HEK293 (cell line): ENCODE data around the gene RCAN2.
"Not testable (repeated sequence)": the region's sequence is repeated elsewhere in the genome, so short reads cannot be mapped to it uniquely, and the experiment has no call there.

Experiments
- CTCF ChIA-PET: fragments of 350-600 bp; formaldehyde crosslinking; extraction: SDS; loops from one replicate; lab custom pipeline; 2021; ENCODE audit warnings: antibody characterized with exemption; lab: Yijun Ruan, JAX
- POLR2A ChIA-PET: fragments of 300-600 bp; formaldehyde crosslinking; extraction: SDS; loops from one replicate; lab custom pipeline; 2020; ENCODE audit warnings: antibody characterized with exemption, inconsistent platforms; lab: Yijun Ruan, JAX
- H3K27ac ChIP-seq: fragments of 200-500 bp; sonication (Bioruptor generic); 2 replicates; pipeline ENCODE4 v1.5.1; 2014; ENCODE audit warnings: low read depth, low read length, control low read depth, inconsistent platforms; ENCODE audit errors: extremely low read depth
- H3K36me3 ChIP-seq, 2 experiments: fragments of 200-500 bp in 1 of 2; sonication (Bioruptor generic) in 1 of 2; 1 replicate in 1 of 2; 2 replicates in 1 of 2; pipeline ENCODE4 v1.5.1; 2014 to 2017; ENCODE audit warnings: inconsistent platforms in 2 of 2, low read length in 2 of 2; ENCODE audit not compliant: control insufficient read depth in 2 of 2, insufficient read depth in 1 of 2
- H3K4me1 ChIP-seq: fragments of 200-500 bp; sonication (Bioruptor generic); 2 replicates; pipeline ENCODE4 v1.5.1; 2014; ENCODE audit warnings: mild to moderate bottlenecking, low read length, inconsistent platforms; ENCODE audit not compliant: control insufficient read depth, insufficient read depth
- H3K4me3 ChIP-seq: 2 replicates; pipeline ENCODE4 v1.5.1; 2011; ENCODE audit warnings: low read depth, mild to moderate bottlenecking, control low read depth, low read length, moderate library complexity
- H3K9me3 ChIP-seq: fragments of 200-500 bp; sonication (Bioruptor generic); 2 replicates; pipeline ENCODE4 v1.5.1; 2014; ENCODE audit warnings: low read depth, low read length, inconsistent platforms; ENCODE audit not compliant: control insufficient read depth, insufficient read depth
- RBAK ChIP-seq: fragments of 450-650 bp; formaldehyde crosslinking; IDR thresholded peaks from 2 replicates; pipeline ENCODE4 v1.5.1; 2016; ENCODE audit warnings: missing biosample characterization, missing genetic modification characterization
- ZBTB48 ChIP-seq: fragments of 450-650 bp; formaldehyde crosslinking; IDR thresholded peaks from 2 replicates; pipeline ENCODE4 v1.5.1; 2016; ENCODE audit warnings: missing biosample characterization, missing genetic modification characterization
- ZFP37 ChIP-seq: fragments of 450-650 bp; formaldehyde crosslinking; IDR thresholded peaks from 2 replicates; pipeline ENCODE4 v1.5.1; 2016; ENCODE audit warnings: missing biosample characterization, missing genetic modification characterization
- ZNF121 ChIP-seq: fragments of 450-650 bp; formaldehyde crosslinking; IDR thresholded peaks from 2 replicates; pipeline ENCODE4 v1.5.1; 2016; ENCODE audit warnings: missing biosample characterization, missing genetic modification characterization
- ZNF132 ChIP-seq: fragments of 450-650 bp; formaldehyde crosslinking; IDR thresholded peaks from 2 replicates; pipeline ENCODE4 v1.5.1; 2017; ENCODE audit warnings: missing biosample characterization, missing genetic modification characterization, borderline replicate concordance
- ZNF146 ChIP-seq: fragments of 450-650 bp; formaldehyde crosslinking; IDR thresholded peaks from 2 replicates; pipeline ENCODE4 v1.5.1; 2016; ENCODE audit warnings: missing biosample characterization, missing genetic modification characterization
- ZNF169 ChIP-seq: fragments of 450-650 bp; formaldehyde crosslinking; IDR thresholded peaks from 2 replicates; pipeline ENCODE4 v1.5.1; 2016; ENCODE audit warnings: missing biosample characterization, missing genetic modification characterization
- ZNF19 ChIP-seq: fragments of 450-650 bp; formaldehyde crosslinking; IDR thresholded peaks from 2 replicates; pipeline ENCODE4; 2016; ENCODE audit warnings: missing biosample characterization, missing genetic modification characterization, low read depth
- ZNF221 ChIP-seq: fragments of 450-650 bp; formaldehyde crosslinking; IDR thresholded peaks from 2 replicates; pipeline ENCODE4 v1.5.1; 2017; ENCODE audit warnings: missing biosample characterization, missing genetic modification characterization, borderline replicate concordance
- ZNF248 ChIP-seq: fragments of 450-650 bp; formaldehyde crosslinking; IDR thresholded peaks from 2 replicates; pipeline ENCODE4 v1.5.1; 2017; ENCODE audit warnings: missing biosample characterization, missing genetic modification characterization
- ZNF274 ChIP-seq, 2 experiments: fragments of 200-500 bp in 1 of 2; fragments of 450-650 bp in 1 of 2; sonication (Bioruptor generic) in 1 of 2; formaldehyde crosslinking in 1 of 2; IDR thresholded peaks; 2 replicates each; pipeline versions ENCODE4 v1.5.1 to v1.6.1; 2014 to 2016; ENCODE audit warnings: borderline replicate concordance in 1 of 2, inconsistent platforms in 1 of 2, low read length in 1 of 2, missing biosample characterization in 1 of 2, missing genetic modification characterization in 1 of 2
- ZNF555 ChIP-seq: fragments of 450-650 bp; formaldehyde crosslinking; conservative IDR thresholded peaks from 2 replicates; pipeline ENCODE4 v1.5.1; 2017; ENCODE audit warnings: missing biosample characterization, mild to moderate bottlenecking, missing genetic modification characterization, inconsistent platforms
- ZNF610 ChIP-seq: fragments of 450-650 bp; formaldehyde crosslinking; IDR thresholded peaks from 2 replicates; pipeline ENCODE4 v1.5.1; 2016; ENCODE audit warnings: missing biosample characterization, missing genetic modification characterization, borderline replicate concordance
- ZNF654 ChIP-seq: fragments of 450-650 bp; formaldehyde crosslinking; IDR thresholded peaks from 2 replicates; pipeline ENCODE4 v1.5.1; 2016; ENCODE audit warnings: low read depth, missing biosample characterization, missing genetic modification characterization
- ZSCAN16 ChIP-seq: fragments of 450-650 bp; formaldehyde crosslinking; IDR thresholded peaks from 2 replicates; pipeline ENCODE4 v1.5.1; 2016; ENCODE audit warnings: missing biosample characterization, missing genetic modification characterization
- TF ChIP-seq, protein P1 (sequence below): fragments of 450-650 bp; formaldehyde crosslinking; IDR thresholded peaks from 2 replicates; pipeline ENCODE4; 2016; ENCODE audit warnings: missing biosample characterization, missing genetic modification characterization
- TF ChIP-seq, protein P2 (sequence below): fragments of 450-650 bp; formaldehyde crosslinking; IDR thresholded peaks from 2 replicates; pipeline ENCODE4 v1.5.1; 2016; ENCODE audit warnings: missing biosample characterization, missing genetic modification characterization
- TF ChIP-seq, protein P3 (sequence below): fragments of 450-650 bp; formaldehyde crosslinking; IDR thresholded peaks from 2 replicates; pipeline ENCODE4 v1.5.1; 2016; ENCODE audit warnings: missing biosample characterization, missing genetic modification characterization
- TF ChIP-seq, protein P4 (sequence below): fragments of 450-650 bp; formaldehyde crosslinking; IDR thresholded peaks from 2 replicates; pipeline ENCODE4 v1.5.1; 2016; ENCODE audit warnings: missing biosample characterization, missing genetic modification characterization
- TF ChIP-seq, protein P5 (sequence below): fragments of 450-650 bp; formaldehyde crosslinking; IDR thresholded peaks from 2 replicates; pipeline ENCODE4 v1.5.1; 2016; ENCODE audit warnings: missing biosample characterization, missing genetic modification characterization

Gene RCAN2

DNA sequence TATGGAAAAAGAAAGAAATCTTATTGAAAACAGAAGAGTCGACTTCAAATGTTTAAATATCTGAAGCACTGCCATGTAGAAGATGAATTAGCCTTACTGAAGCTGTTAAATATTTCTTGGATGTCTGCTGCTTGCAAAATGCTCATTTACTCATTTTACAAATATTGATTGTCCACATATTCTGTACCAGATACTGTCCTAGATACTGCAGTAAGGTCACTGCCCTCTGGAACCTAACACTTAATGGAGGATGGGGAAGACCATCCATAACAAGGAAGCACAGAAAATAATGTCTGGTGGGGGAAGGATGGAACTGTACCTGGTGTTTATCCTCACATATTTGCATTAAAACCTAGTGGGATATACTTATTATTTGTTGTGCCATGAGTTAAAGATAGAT lies 99.0 kb downstream of the RCAN2 start:
- no peaks in the 10 kb centered on the region for H3K4me1 ChIP-seq
- no peaks in the 10 kb centered on the region for H3K36me3 ChIP-seq
- no peaks in the 10 kb centered on the region for H3K9me3 ChIP-seq
- H3K4me3 ChIP-seq = no peak overlapping the region
- TF ChIP-seq ZNF132 (tag by site-specific recombination) (no peak), ZBTB48 (no peak), ZNF654 (tag by site-specific recombination) (no peak), ZSCAN16 (tag by site-specific recombination) (no peak)
- ChIA-PET POLR2A (no interaction called here), CTCF (interaction anchor here (0.7 kb wide), 1 partner anchor 18 kb away, joined by 3 read pairs; no protein-coding TSS in a partner anchor)
- no peak overlapping the region for H3K27ac ChIP-seq

DNA sequence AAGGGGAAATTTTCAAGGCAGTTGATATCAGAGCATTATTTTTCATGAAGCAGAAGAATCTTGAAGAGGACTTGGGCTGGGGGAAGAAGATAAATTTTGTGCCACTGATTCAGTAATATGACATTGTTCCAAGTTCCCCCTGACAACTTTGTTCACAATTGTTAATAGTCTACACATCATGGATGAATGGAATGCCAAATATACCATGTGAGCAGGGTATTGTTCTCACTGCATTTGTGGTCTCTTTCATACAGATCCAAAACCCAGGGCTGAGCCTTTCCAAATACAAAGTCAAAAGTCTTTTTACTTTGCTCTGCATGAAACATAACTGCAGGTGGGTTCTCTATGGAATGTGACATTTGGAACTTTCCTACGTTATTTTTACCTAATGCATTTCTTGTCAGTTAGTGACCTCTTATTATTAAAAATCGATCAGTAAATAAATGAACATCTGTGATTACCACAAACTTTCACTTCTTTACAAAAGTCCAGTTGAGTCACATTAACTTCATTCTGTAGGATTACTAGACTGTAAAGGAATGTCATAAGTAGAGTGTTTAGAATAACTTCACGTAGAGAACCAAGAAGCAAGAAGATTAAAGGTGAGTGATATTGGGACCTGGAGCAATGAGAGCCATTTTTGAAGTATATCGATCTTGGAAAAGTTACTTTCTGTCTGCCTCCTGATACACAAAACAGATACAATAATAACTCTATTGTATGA lies 100.9 kb downstream of the RCAN2 start:
- TF ChIP-seq, protein P1, sequence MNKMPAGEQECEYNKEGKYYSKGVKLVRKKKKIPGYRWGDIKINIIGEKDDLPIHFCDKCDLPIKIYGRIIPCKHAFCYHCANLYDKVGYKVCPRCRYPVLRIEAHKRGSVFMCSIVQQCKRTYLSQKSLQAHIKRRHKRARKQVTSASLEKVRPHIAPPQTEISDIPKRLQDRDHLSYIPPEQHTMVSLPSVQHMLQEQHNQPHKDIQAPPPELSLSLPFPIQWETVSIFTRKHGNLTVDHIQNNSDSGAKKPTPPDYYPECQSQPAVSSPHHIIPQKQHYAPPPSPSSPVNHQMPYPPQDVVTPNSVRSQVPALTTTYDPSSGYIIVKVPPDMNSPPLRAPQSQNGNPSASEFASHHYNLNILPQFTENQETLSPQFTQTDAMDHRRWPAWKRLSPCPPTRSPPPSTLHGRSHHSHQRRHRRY (tag by site-specific recombination) = no peak
- TF ChIP-seq ZNF221 (tag by site-specific recombination) = no peak
- no peak for TF ChIP-seq RBAK (tag by site-specific recombination)
- TF ChIP-seq, protein P2, sequence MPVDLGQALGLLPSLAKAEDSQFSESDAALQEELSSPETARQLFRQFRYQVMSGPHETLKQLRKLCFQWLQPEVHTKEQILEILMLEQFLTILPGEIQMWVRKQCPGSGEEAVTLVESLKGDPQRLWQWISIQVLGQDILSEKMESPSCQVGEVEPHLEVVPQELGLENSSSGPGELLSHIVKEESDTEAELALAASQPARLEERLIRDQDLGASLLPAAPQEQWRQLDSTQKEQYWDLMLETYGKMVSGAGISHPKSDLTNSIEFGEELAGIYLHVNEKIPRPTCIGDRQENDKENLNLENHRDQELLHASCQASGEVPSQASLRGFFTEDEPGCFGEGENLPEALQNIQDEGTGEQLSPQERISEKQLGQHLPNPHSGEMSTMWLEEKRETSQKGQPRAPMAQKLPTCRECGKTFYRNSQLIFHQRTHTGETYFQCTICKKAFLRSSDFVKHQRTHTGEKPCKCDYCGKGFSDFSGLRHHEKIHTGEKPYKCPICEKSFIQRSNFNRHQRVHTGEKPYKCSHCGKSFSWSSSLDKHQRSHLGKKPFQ = no peak
- no peak for TF ChIP-seq ZNF248 (tag by site-specific recombination)
- Histone ChIP-seq H3K4me3 (no peak overlapping the region), H3K36me3 (no peaks in the 10 kb centered on the region), H3K9me3 (no peaks in the 10 kb centered on the region), H3K4me1 (no peaks in the 10 kb centered on the region), H3K27ac (no peak overlapping the region)
- ChIA-PET CTCF (interaction anchor here (0.6 kb wide), 1 partner anchor 21 kb away, joined by 3 read pairs; no protein-coding TSS in a partner anchor), POLR2A (no interaction called here)

DNA sequence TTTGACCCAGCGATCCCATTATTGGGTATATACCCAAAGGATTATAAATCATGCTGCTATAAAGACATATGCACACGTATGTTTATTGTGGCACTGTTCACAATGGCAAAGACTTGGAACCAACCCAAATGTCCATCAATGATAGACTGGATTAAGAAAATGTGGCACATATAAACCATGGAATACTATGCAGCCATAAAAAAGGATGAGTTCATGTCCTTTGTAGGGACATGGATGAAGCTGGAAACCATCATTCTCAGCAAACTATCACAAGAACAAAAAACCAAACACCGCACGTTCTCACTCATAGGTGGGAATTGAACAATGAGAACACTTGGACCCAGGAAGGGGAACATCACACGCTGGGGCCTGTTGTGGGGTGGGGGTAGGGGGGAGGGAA lies 103.5 kb downstream of the RCAN2 start:
- POLR2A ChIA-PET = not testable (repeated sequence)

DNA sequence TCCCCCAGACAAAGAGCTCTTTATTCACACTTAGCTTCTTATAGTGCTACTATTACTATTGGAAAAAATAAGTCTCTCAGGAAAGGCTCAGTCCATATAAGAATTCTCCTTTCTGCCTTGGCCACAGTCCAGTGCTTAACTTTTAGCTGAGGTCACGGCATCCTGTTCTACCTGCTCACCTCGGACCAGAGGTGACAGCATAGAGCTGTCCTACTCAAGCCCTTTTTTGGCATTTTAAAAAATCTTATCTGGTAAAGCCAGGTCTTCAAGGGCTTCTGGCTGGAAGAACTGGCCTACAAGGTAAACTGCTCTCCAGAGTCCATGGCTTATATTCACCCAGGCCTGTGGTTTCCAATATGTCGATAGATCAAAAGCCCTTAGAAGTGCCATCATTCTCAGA lies 109.7 kb downstream of the RCAN2 start:
- ChIA-PET POLR2A (interaction anchor here (1.0 kb wide), 1 partner anchor 13 kb away, joined by 3 read pairs; no protein-coding TSS in a partner anchor), CTCF (interaction anchor here (0.7 to 1.5 kb wide), 4 partner anchors 9 to 251 kb away, joined by 3 to 4 read pairs (median 3); partner anchors contain the start of gene ENPP4)
- Histone ChIP-seq H3K36me3 (no peaks in the 10 kb centered on the region), H3K4me1 (peaks cover 19% of the 10 kb centered on the region), H3K4me3 (no peak overlapping the region), H3K27ac (no peak overlapping the region), H3K9me3 (no peaks in the 10 kb centered on the region)
- TF ChIP-seq, protein P3, sequence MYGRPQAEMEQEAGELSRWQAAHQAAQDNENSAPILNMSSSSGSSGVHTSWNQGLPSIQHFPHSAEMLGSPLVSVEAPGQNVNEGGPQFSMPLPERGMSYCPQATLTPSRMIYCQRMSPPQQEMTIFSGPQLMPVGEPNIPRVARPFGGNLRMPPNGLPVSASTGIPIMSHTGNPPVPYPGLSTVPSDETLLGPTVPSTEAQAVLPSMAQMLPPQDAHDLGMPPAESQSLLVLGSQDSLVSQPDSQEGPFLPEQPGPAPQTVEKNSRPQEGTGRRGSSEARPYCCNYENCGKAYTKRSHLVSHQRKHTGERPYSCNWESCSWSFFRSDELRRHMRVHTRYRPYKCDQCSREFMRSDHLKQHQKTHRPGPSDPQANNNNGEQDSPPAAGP (tag by site-specific recombination) = no peak
- TF ChIP-seq, protein P2 = no peak
- TF ChIP-seq, protein P4, sequence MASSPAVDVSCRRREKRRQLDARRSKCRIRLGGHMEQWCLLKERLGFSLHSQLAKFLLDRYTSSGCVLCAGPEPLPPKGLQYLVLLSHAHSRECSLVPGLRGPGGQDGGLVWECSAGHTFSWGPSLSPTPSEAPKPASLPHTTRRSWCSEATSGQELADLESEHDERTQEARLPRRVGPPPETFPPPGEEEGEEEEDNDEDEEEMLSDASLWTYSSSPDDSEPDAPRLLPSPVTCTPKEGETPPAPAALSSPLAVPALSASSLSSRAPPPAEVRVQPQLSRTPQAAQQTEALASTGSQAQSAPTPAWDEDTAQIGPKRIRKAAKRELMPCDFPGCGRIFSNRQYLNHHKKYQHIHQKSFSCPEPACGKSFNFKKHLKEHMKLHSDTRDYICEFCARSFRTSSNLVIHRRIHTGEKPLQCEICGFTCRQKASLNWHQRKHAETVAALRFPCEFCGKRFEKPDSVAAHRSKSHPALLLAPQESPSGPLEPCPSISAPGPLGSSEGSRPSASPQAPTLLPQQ (tag by site-specific recombination) = no peak
- TF ChIP-seq ZNF274 (IDR thresholded peaks at IDR 0.05; ENCODE audit: low read length) = no peak
- TF ChIP-seq ZNF274 (tag by site-specific recombination; IDR thresholded peaks at IDR 0.05; ENCODE audit: borderline replicate concordance) = no peak
- no peak for TF ChIP-seq ZNF169 (tag by site-specific recombination)
- no peak for TF ChIP-seq ZNF19
- TF ChIP-seq ZFP37 (tag by site-specific recombination) = no peak
- TF ChIP-seq ZNF555 (tag by site-specific recombination) = no peak
- no peak for TF ChIP-seq ZNF121 (tag by site-specific recombination)
- TF ChIP-seq ZNF610 (tag by site-specific recombination) = no peak

More for the DNA sequence above, 103.5 kb downstream of the RCAN2 start:
- H3K4me3 ChIP-seq, H3K4me1 ChIP-seq, CTCF ChIA-PET, H3K27ac ChIP-seq, H3K9me3 ChIP-seq, H3K36me3 ChIP-seq: not testable (repeated sequence)
- TF ChIP-seq, protein P5, sequence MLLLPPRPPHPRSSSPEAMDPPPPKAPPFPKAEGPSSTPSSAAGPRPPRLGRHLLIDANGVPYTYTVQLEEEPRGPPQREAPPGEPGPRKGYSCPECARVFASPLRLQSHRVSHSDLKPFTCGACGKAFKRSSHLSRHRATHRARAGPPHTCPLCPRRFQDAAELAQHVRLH (tag by site-specific recombination) = 0 out of 2 replicates have a peak, but pooled peaks have one; percentile 55
- peak; percentile 89 for TF ChIP-seq ZNF146 (tag by site-specific recombination)
